D721Med (cell line): ENCODE data around the gene RARB.

ENCODE experiments used
- DNase-seq: peaks from one replicate; pipeline ENCODE4 v3.0.0; 2011; ENCODE audit warnings: low spot score; ENCODE audit not compliant: insufficient read length
- FAIRE-seq: peaks from 2 replicates; lab custom pipeline; 2011; peaks lifted over from hg19 to GRCh38; lab: Jason Lieb, UNC
- TF ChIP-seq, protein P1 (sequence below): IDR thresholded peaks from 2 replicates; pipeline ENCODE4 v1.5.1; 2012; ENCODE audit warnings: mild to moderate bottlenecking, control low read depth; ENCODE audit not compliant: insufficient read depth; ENCODE audit errors: missing control alignments

Gene RARB

DNA sequence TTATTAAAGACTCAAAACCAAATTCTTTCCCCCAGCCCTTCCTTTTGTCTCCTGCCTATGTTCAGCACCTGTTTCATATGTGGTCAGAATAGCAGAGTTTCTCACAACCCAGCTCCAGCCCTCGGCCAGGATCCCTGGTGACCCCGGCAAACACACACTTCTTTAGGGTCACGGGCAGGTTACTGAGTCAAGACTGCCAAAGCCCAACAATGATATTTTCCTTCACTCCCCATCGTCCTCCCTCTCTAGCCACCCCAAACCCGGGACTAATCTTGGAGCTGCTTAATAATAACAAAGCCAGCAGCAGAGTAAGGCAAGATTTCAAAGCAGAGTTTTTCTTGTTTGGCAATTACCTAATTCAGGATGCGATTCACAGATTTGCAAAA, 25.5 kb downstream of the RARB start:
- TF ChIP-seq, protein P1, sequence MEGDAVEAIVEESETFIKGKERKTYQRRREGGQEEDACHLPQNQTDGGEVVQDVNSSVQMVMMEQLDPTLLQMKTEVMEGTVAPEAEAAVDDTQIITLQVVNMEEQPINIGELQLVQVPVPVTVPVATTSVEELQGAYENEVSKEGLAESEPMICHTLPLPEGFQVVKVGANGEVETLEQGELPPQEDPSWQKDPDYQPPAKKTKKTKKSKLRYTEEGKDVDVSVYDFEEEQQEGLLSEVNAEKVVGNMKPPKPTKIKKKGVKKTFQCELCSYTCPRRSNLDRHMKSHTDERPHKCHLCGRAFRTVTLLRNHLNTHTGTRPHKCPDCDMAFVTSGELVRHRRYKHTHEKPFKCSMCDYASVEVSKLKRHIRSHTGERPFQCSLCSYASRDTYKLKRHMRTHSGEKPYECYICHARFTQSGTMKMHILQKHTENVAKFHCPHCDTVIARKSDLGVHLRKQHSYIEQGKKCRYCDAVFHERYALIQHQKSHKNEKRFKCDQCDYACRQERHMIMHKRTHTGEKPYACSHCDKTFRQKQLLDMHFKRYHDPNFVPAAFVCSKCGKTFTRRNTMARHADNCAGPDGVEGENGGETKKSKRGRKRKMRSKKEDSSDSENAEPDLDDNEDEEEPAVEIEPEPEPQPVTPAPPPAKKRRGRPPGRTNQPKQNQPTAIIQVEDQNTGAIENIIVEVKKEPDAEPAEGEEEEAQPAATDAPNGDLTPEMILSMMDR: no peak
- FAIRE-seq (no peak), DNase-seq (no peak)

DNA sequence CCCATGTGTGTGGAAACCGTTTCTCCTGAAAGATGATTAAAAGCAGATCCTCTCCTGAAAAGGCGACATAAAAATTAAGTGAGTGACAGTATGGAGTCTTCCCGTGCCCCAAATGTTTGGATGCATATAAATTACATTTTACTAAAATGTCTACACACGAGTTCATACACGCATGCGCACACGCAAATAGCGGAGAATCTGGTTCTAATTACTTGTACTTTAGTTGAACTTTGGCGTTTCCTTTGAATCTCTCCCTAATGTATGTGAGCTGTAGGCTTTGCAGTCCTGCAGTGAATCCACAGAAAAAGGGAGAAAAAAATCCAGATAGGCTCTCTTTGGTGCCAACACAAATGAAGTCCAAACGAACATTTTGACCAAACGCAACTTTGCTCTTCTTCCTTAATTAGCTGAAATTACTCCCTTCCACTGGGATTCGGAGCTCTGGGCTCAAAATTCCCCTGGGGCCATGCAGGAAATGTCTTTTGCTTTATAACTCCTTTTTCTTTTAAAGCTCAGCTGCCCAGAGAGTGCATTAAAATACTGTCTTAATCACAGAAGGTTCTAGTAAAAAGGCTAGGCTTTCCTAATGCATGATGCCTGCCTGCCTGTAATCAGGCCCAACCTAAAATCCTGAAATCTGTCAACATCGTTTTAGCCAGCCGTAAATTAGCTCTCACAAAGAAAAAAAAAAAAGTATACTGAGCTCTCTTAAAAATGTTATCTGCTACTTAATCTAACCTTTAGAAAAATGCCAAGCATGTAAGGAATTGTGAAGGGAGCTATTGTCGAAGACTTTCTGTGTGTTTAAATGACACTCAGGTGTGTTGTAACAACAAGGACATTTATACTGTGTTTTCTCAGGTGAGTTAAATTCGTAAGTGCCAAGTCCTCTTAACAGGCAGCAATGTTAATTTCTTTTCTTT, 26.2 kb downstream of the RARB start:
- FAIRE-seq (no peak), DNase-seq (no peak)
- TF ChIP-seq, protein P1: no peak

DNA sequence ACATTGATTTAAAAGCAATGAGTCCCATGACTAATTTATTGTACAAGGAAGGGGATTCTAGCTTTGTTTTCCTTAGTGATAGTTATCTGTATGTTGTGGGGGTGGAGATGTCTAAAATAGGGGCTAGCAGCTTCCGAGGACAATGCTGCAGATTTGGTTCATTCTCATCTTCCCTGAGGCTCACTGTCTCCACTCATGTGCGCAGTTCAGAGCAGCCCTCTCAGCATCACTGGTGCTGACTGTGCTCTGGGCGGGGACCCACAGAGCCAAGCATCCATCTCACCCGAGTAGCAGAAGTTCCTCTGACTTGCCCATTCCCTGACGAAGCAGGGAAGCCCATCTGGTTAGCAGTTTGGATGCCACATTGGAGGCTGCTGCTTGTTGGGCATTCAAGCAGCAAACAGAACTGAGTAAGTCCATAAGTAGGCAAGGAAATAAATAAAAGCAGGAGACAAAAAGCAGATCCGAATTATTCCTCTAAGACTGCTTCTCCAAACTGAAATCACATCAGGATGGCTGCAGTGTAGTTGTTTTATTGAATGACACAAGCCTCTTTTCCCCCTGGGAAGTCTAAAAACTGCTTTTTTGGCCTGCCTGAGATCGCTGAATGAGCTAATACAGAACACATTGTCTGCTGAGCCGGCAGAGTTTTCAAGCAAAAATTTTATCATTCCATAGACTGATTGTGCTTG, 27.5 kb downstream of the RARB start:
- TF ChIP-seq, protein P1: no peak
- FAIRE-seq (no peak), DNase-seq (no peak)

DNA sequence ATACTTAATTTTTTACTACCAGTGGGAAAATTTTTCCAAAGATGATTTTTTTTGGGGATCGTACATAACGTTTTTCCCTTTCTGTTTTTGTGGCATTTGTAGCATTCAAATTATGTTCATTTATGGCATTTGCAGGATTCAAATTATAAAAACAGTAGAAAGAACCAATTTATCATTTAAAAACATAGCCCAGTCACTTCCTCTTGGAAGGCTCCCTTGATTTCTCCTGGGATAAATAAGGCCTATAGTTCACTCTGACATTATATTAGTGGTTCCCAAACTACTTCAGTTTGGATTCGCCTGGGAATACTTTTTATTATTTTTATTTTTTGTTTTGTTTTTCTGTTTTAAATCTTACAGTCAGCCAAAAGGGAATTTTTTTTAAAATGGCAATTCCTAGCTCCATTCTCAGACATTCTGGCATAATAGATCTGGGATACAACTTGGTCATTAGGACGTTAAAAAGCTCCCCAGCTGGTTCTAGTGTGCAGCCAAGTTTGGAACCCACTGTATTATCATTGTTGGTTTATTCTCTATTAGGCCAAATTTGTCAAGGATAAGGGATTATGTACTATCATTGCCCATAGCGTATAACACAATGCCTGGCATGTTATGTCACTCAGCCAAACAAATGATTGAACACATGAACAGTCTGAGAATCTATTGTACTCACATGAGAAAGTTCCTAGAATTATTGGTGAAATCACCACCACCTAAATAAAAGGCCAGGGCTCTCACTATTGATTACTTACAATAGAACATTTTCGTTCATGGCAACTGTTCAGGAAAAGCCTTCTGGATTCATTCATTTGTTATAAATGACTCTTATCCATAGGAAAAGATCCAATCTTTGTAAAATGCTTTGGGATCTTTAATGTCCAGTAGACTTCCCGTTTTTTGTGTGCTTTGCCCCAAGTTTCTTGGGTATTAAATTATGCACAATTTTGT, 28.9 kb downstream of the RARB start:
- FAIRE-seq (no peak), DNase-seq (no peak)
- TF ChIP-seq, protein P1: no peak

DNA sequence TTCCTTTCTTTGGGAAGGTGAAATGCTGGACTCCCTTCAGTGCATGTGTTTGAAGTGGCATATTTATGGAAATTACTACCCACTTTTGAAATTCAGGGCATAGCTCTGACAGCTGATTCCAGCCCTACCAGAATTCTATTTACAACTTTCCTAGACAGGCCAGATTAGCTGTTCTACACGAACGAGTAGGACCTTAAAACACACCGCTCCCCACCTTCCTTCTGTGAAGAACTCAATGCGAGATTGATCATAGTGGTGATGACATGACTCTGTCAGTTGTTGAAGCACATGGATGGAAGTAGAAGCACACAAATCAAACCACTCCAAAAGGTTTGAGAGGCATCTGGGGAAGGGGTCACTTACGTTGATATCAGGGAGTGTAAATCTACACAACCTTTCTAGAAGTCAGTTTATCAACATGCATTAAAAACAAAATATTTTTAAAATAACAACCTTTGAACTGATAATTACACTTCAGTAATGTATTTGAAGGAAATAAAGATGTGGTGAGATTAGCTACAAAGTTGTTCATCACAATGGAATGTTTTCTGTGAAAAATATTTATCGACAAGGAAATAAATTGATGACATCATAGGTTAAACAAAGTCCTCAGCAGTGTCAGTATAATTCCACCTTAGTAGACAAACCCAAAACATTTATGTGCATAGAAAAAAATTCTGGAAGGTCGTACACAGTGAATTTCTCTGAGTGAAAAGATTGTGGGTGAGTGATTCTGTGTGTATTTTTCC, 29.8 kb downstream of the RARB start:
- DNase-seq (no peak), FAIRE-seq (no peak)
- TF ChIP-seq, protein P1: no peak

DNA sequence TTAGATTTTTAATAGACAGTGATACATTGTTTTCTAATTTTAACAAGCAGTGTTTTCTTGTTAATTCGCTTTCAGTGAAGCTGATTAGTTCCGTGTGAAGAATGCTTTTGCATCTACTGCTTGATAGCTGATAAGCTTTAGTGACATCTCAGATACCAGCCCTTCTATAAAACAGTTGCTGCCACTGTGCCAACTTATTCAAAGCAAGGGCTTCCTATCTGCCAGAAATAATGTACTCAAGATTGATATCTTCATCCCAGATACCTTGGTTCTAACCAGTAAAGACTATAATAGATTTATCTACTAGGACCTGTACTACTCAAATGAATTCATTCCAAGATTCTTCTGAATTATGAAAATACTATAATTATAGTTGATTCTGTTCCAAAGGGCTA, 30.4 kb downstream of the RARB start:
- TF ChIP-seq, protein P1: no peak
- FAIRE-seq: no peak
- no peak for DNase-seq
